Ramos (cell line): Measurements from ENCODE around the gene KRT3.

Experiments
- in situ Hi-C: fragments of 300-500 bp; cut with MboI; formaldehyde crosslinking; loops from one replicate; pipeline ENCODE4 v1.14.3; 2022; ENCODE audit warnings: low sequenced_read_pairs; ENCODE audit not compliant: unreplicated experiment

Gene KRT3

GRCh38 chr12:52815161-52815560 lies 19.2 kb upstream of the KRT3 start:
- in situ Hi-C loops: no loop called here

- in situ Hi-C loops: no loop called here
These were observed 18.8 kb upstream of the KRT3 start for GRCh38 chr12:52814710-52815155.

GRCh38 chr12:52813885-52814709 lies 18.2 kb upstream of the KRT3 start, which contains the start of gene KRT4:
TSS of gene KRT4 (minus strand) at chr12:52814116. CDS start at chr12:52814058, 58 bp downstream.
- in situ Hi-C loops: no loop called here

- in situ Hi-C loops: no loop called here
These were observed 17.4 kb upstream of the KRT3 start for GRCh38 chr12:52813203-52813819.

- in situ Hi-C loops: no loop called here
These were observed 16.8 kb upstream of the KRT3 start for GRCh38 chr12:52812749-52813148.

- in situ Hi-C loops: no loop called here
These were observed 16.1 kb upstream of the KRT3 start for GRCh38 chr12:52812073-52812400.

- in situ Hi-C loops: no loop called here
These were observed 15.5 kb upstream of the KRT3 start for GRCh38 chr12:52811191-52812072.

GRCh38 chr12:52810554-52810953 lies 14.6 kb upstream of the KRT3 start:
- in situ Hi-C loops: no loop called here

GRCh38 chr12:52809166-52809565 lies 13.2 kb upstream of the KRT3 start:
- in situ Hi-C loops: no loop called here

GRCh38 chr12:52808573-52809160 lies 12.8 kb upstream of the KRT3 start:
- in situ Hi-C loops: no loop called here

- in situ Hi-C loops: no loop called here
These were observed 11.9 kb upstream of the KRT3 start for GRCh38 chr12:52807544-52808470.

GRCh38 chr12:52806821-52807543 lies 11.1 kb upstream of the KRT3 start:
- in situ Hi-C loops: no loop called here

GRCh38 chr12:52806169-52806811 lies 10.4 kb upstream of the KRT3 start:
- in situ Hi-C loops: no loop called here

- in situ Hi-C loops: no loop called here
These were observed 9.8 kb upstream of the KRT3 start for GRCh38 chr12:52805739-52806138.

GRCh38 chr12:52805000-52805399 lies 9.1 kb upstream of the KRT3 start:
- in situ Hi-C loops: no loop called here

- in situ Hi-C loops: no loop called here
These were observed 6.5 kb upstream of the KRT3 start for GRCh38 chr12:52802442-52802841.

- in situ Hi-C loops: no loop called here
These were observed 5.9 kb upstream of the KRT3 start for GRCh38 chr12:52801773-52802172.

- in situ Hi-C loops: no loop called here
These were observed 4.5 kb upstream of the KRT3 start for GRCh38 chr12:52800259-52800917.
